ENCODE data around the gene OSBPL3. TPM values are rescaled to one million over a fixed set of nuclear protein-coding genes. Genes with fewer than 3 reads are reported as not detected.

The OSBPL3 gene
- total RNA-seq, 1 experiment from 2014 or later = 19.1 TPM

GRCh38 chr7:24828891-24829661 lies 150.9 kb downstream of the OSBPL3 start:
- no peak for DNase-seq (ENCODE audit: low spot score)

- peak; percentile 58 for DNase-seq (ENCODE audit: low spot score)
Observed at GRCh38 chr7:24827589-24827988, 152.4 kb downstream of the OSBPL3 start.

- DNase-seq (ENCODE audit: low spot score) = no peak
Observed at GRCh38 chr7:24827027-24827426, 153.0 kb downstream of the OSBPL3 start.

- DNase-seq (ENCODE audit: low spot score) = peak; percentile 44
Observed at GRCh38 chr7:24826662-24827020, 153.3 kb downstream of the OSBPL3 start.

DNA sequence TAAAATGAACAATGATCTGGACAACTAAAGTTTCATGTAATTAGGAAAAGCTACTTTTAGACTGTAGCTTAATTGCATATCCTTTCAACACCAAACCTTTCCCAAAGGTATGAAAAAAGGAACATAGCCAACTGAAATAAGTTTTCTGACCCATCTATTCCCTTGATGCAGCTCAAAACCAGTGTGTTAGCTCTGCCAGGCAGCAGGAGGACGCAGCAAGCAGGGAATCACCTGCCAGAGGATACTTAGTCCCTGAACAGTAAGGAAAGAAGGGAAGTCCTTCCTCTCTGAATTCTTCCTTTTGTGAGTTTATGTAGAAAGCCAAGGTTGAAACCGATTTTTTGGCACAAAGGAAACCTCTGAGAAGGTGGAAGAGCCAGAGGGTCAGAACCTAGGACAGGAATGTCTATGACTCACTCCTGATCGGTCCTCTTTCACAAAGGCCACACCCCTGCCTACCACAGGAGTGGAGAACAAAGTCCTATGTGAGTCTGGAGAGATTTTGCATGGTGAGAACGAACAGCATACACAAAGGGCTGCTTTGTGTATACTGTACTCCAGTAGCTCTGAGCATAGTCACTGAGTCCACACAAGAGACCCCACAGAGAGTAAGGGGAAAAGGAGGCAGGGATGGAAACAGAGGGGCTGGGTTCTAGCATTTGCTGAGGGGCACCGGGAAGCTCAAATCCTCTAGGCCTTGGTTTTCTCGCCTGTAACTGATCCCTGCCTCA lies 153.9 kb downstream of the OSBPL3 start:
- DNase-seq (ENCODE audit: low spot score) = peak; percentile 94

DNA sequence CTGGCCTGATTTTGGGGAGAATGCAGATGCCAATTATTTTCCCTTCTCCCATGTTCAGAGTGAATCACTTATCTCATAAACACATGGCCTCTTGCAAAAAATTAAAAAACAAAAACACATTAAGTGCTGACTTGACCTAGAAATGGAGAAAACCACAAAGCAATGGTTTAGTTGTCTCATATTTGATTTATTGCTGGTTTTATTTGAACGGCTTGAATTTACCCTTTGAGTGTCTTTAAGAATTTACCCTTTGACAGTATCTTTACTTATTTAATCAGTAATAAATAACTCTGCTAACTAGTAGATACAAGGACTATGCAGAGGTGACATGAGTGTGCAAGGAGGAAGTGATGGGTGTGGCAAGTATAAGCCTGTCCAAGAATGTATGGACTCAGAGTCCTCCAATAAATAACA lies 154.6 kb downstream of the OSBPL3 start:
- DNase-seq (ENCODE audit: low spot score) = peak; percentile 54

DNA sequence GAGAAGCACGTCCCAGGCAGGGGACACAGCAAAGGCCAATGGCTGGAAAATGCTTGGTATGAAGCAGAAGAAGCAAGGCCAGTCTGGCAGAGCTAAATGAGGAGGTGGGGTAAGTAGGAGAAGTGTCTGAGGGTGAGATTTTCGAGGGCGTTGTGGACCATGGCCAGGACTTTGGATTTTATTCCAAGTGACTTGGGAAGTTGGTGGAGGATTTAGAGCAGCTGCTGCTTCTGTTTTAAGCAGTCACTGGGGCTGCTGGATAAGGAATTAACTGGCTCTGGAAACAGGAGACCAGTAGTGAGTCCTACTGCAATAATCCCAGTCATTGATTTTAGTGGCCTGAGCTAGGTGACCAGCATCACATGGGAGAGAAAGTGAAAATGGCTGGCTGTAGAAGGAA lies 155.1 kb downstream of the OSBPL3 start:
- DNase-seq (ENCODE audit: low spot score) = no peak

GRCh38 chr7:24824400-24824799 lies 155.6 kb downstream of the OSBPL3 start:
- no peak for DNase-seq (ENCODE audit: low spot score)

- no peak for DNase-seq (ENCODE audit: low spot score)
Observed at GRCh38 chr7:24821754-24822054, 158.3 kb downstream of the OSBPL3 start.

DNA sequence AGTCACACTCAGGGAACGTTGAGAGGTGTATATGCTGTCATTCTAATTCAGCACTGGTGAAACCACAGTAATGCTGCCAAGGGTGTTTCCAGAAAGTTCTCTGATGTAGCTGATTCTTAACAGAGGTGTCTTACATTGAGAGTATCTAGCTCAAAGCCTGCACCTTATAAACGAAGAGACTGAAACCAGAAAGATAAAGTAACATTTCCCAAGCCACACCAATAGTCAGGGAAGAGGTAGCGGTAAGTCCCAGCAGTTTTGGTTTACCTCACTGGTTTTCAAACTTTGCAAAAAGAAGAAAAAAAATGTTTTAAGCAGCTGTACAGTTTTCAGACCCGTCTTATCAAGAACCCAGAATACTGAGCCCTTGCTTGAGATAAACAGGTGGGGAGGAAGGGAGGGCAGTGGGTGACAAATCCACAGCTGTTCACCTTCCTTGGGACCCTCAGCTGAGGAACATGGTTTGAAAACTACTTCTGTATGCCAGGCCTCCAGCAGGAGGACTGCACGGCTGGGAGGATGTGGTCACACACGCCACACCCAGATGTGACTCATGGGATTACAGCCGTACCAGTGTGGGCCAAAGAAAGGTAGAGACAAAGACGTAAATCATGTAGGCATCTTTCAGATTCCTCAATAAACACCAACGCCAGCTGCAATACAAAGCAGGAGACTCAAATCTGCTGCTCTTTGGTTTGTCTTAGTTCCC lies 158.8 kb downstream of the OSBPL3 start:
- DNase-seq (ENCODE audit: low spot score) = peak; percentile 100

GRCh38 chr7:24820730-24821044 lies 159.3 kb downstream of the OSBPL3 start:
- DNase-seq (ENCODE audit: low spot score) = no peak

DNA sequence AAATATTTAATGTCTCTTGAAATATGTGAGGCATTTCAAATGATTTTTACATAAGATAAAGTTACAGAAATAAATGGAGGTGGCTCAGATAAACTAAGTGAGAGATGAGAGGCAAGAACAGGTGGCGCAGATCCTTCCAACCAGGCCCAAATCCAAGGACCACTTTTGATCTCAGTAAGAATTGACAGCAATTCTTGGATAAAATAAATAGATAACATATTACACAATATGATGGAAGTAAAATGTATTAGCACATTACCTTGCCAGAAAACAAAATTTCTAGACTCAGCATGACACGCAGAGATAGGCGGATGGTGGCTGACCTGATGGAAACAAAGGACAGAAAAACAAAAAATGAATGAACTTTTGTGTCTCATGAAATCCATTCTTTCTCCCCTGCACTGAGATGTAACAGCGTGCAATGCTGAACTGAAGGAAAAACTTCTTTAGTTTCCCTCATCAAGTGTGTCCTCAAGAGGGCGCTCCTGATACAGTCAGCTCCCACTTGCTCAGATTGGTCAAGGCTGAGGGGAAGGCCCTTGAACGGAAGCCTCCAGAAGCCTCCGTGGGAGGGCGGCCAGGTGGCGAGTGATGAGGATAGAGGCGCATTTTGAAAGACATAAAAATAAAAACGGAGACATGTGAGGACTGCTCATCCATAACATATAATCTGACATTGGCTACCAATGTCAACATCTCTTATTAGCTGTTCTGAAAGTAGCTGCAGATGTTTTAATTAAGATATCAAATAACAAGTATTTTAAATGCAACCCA lies 159.9 kb downstream of the OSBPL3 start:
- DNase-seq (ENCODE audit: low spot score) = peak; percentile 95

DNA sequence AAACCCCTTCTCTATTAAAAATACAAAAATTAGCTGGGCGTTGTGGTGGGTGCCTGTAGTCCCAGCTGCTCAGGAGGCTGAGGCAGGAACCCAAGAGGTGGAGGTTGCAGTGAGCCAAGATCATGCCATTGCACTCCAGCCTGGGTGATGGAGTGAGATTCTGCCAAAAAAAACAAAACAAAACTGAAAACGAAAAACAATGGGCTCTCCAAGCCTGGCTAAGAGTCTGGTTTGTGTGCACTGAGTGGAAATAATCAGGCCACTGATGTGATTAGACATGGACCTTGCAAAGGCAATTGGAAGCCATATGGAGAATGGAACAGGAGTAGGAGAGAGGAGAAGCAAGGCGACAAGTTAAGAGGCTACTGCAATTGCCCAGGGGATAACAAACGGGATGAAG lies 162.6 kb downstream of the OSBPL3 start:
- DNase-seq (ENCODE audit: low spot score) = no peak

DNA sequence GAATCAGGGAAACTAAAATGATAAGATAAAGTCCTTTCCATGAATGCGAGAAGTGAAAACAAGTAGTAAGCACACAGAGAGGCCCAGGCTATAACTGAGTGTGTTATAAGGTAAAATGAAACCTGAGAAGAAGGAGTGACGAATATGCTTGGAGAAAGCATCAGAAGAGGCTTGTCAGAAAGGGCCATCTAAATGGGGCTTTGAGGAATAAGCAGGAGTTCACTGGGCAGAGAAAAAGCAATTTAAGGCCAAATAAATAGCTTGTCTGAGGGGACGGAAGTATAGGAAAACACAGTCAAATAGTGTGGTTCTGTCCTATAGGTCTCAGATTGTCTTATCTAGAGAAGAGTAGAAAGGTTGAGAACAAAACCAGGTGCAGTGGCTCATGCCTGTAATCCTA lies 163.1 kb downstream of the OSBPL3 start:
- no peak for DNase-seq (ENCODE audit: low spot score)

GRCh38 chr7:24812305-24812945 lies 167.6 kb downstream of the OSBPL3 start:
- peak; percentile 51 for DNase-seq (ENCODE audit: low spot score)

DNA sequence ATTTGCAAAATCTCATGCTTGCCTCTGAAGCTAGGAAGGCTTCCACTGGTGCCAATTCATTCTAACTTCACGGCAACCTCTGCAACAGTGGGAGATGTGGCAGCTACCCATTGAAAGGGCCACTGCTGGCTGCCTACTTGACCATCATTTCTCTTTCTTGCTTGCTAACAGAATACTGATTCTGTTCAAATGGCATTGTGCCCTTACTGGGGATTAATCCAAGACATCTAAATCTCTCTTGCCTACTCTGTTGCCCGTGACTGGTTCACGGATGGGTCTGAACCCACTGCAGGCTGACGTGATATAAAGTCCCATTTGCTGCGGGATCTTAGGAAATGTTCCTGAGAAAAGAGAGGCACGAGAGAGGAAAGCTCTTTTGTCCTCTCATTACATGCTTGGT lies 171.5 kb downstream of the OSBPL3 start:
- no peak for DNase-seq (ENCODE audit: low spot score)

GRCh38 chr7:24802300-24802699 lies 177.7 kb downstream of the OSBPL3 start:
- DNase-seq (ENCODE audit: low spot score) = no peak

GRCh38 chr7:24801883-24802282 lies 178.1 kb downstream of the OSBPL3 start:
- DNase-seq (ENCODE audit: low spot score) = no peak

DNA sequence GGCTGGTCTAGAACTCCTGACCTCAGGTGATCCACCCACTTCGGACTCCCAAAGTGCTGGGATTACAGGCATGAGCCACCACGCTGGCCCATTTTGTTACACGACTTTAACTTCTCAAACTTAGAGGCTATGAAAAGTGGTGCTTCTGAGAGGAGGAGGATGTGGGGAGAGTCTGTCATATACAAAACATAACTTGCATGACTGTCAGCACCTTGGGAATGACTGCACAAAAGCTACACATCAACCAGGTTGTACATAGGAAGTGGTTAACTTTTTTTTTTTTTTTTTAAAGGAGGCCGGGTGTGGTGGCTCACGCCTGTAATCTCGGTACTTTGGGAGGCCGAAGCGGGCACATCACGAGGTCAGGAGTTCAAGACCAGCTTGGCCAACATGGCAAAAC lies 179.3 kb downstream of the OSBPL3 start:
- no peak for DNase-seq (ENCODE audit: low spot score)

DNA sequence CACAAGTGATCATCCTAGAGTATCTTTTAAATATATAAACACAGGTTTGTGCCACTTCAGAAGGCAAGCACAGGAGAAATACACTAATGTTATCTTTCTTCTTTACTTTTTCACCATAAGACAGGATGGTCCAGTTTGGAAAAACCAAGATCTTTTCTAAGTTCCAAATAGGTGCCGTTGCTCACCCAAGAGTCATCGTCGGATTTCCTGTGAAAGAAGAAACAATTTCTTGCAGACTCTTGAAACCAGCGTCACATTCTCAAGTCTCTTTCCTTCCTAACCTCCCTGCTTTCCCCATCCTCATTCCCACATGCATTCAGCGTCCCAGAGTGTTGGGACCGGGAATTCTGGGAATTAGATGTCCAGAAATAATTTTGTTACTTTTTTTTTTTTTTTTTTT lies 179.9 kb downstream of the OSBPL3 start:
- no peak for DNase-seq (ENCODE audit: low spot score)

GRCh38 chr7:24799506-24799905 lies 180.5 kb downstream of the OSBPL3 start:
- DNase-seq (ENCODE audit: low spot score) = no peak

GRCh38 chr7:24798261-24798660 lies 181.7 kb downstream of the OSBPL3 start:
- DNase-seq (ENCODE audit: low spot score) = no peak
